IMR-90 (cell line): ENCODE measurements around the gene HSPG2. TPM values are rescaled to one million over a fixed set of nuclear protein-coding genes. Genes with fewer than 3 reads are reported as not detected.

Experiments used
- ATAC-seq: fragments of 200-7000 bp; cut with Tn5 transposase; 2 replicates; pipeline ENCODE4 v1.9.1; 2020; ENCODE audit warnings: low read depth, mild to moderate bottlenecking, moderate library complexity
- BruUV-seq: library from RNA; stranded (reverse); fragments of 400-500 nt; replicated peaks from 2 replicates; lab custom pipeline; 2021; lab: Mats Ljungman, UMichigan
- CTCF ChIA-PET: fragments of 300-600 bp; formaldehyde crosslinking; extraction: SDS; loops from one replicate; lab custom pipeline; 2021; ENCODE audit warnings: antibody characterized with exemption; lab: Yijun Ruan, JAX
- POLR2A ChIA-PET: fragments of 300-600 bp; sonication (Branson Sonifier 250); formaldehyde crosslinking; loops from one replicate; lab custom pipeline; 2022; ENCODE audit warnings: antibody characterized with exemption; ENCODE audit not compliant: unreplicated experiment; lab: Charles Lee
- DNase-seq: peaks from one replicate; pipeline ENCODE4 v3.0.0; 2013
- H2AFZ ChIP-seq: replicated peaks from 2 replicates; pipeline ENCODE3; 2013; ENCODE audit warnings: low read length, mild to moderate bottlenecking; ENCODE audit not compliant: poor library complexity
- H2AK5ac ChIP-seq: 2 replicates; pipeline ENCODE4 v1.6.1; 2013; ENCODE audit warnings: low read depth, low read length, inconsistent platforms
- H2AK9ac ChIP-seq: replicated peaks from 2 replicates; pipeline ENCODE3; 2013; ENCODE audit warnings: mild to moderate bottlenecking, low read depth, low read length, moderate library complexity; ENCODE audit not compliant: poor library complexity
- H2BK120ac ChIP-seq: 2 replicates; pipeline ENCODE4 v1.6.1; 2013; ENCODE audit warnings: low read depth, low read length, inconsistent platforms
- H2BK15ac ChIP-seq: 3 replicates; pipeline ENCODE4 v1.6.1; 2013; ENCODE audit warnings: low read depth, low read length, inconsistent platforms
- H2BK20ac ChIP-seq: 2 replicates; pipeline ENCODE4 v1.6.1; 2013; ENCODE audit warnings: low read depth, mild to moderate bottlenecking, inconsistent platforms, low read length, moderate library complexity
- H2BK5ac ChIP-seq: 2 replicates; pipeline ENCODE4 v1.6.1; 2013; ENCODE audit warnings: mild to moderate bottlenecking, low read depth, low read length, inconsistent platforms; ENCODE audit not compliant: poor library complexity, severe bottlenecking
- H3K14ac ChIP-seq: replicated peaks from 2 replicates; pipeline ENCODE4 v1.6.1; 2013; ENCODE audit warnings: low read depth, low read length, inconsistent platforms
- H3K18ac ChIP-seq: 2 replicates; pipeline ENCODE4 v1.6.1; 2013; ENCODE audit warnings: low read depth, low read length, control low read depth
- H3K23ac ChIP-seq: 2 replicates; pipeline ENCODE4 v1.6.1; 2013; ENCODE audit warnings: low read depth, low read length, inconsistent platforms
- H3K27ac ChIP-seq: 2 replicates; pipeline ENCODE4 v1.5.1; 2013; ENCODE audit warnings: mild to moderate bottlenecking, control low read depth, low read length; ENCODE audit not compliant: insufficient read depth
- H3K27me3 ChIP-seq: 2 replicates; pipeline ENCODE4 v1.6.1; 2013; ENCODE audit warnings: low read length; ENCODE audit not compliant: control insufficient read depth, insufficient read depth
- H3K36me3 ChIP-seq: 2 replicates; pipeline ENCODE4 v1.6.1; 2013; ENCODE audit warnings: low read length, mixed read lengths; ENCODE audit not compliant: control insufficient read depth, insufficient read depth
- H3K4ac ChIP-seq: 2 replicates; pipeline ENCODE4 v1.6.1; 2013; ENCODE audit warnings: low read depth, low read length, inconsistent platforms
- H3K4me1 ChIP-seq: 2 replicates; pipeline ENCODE4 v1.6.1; 2013; ENCODE audit warnings: low read length, mixed read lengths; ENCODE audit not compliant: control insufficient read depth, insufficient read depth
- H3K4me2 ChIP-seq: 2 replicates; pipeline ENCODE4 v1.6.1; 2013; ENCODE audit warnings: low read depth, mild to moderate bottlenecking, control low read depth, low read length, moderate library complexity
- H3K4me3 ChIP-seq: 2 replicates; pipeline ENCODE4 v1.5.1; 2013; ENCODE audit warnings: low read depth, mild to moderate bottlenecking, control low read depth, low read length, moderate library complexity; ENCODE audit not compliant: insufficient read depth
- H3K56ac ChIP-seq: 2 replicates; pipeline ENCODE4 v1.6.1; 2013; ENCODE audit warnings: low read length, inconsistent platforms; ENCODE audit not compliant: insufficient read depth; ENCODE audit errors: extremely low read depth
- H3K79me1 ChIP-seq, 2 experiments: 2 replicates each; pipeline ENCODE4 v1.6.1; 2013; ENCODE audit warnings: low read length in 2 of 2, inconsistent platforms in 1 of 2, low read depth in 1 of 2
- H3K9ac ChIP-seq: 2 replicates; pipeline ENCODE4 v1.6.1; 2013; ENCODE audit warnings: low read depth, low read length, control low read depth
- H3K9me1 ChIP-seq: 2 replicates; pipeline ENCODE4 v1.6.1; 2013; ENCODE audit warnings: low read length, inconsistent platforms; ENCODE audit not compliant: insufficient read depth
- H3K9me3 ChIP-seq: 2 replicates; pipeline ENCODE4 v1.6.1; 2013; ENCODE audit warnings: low read length; ENCODE audit not compliant: control insufficient read depth, insufficient read depth
- H4K20me1 ChIP-seq: 2 replicates; pipeline ENCODE4 v1.6.1; 2013; ENCODE audit warnings: low read length, inconsistent platforms; ENCODE audit not compliant: insufficient read depth
- H4K5ac ChIP-seq: 2 replicates; pipeline ENCODE4 v1.6.1; 2013; ENCODE audit warnings: mild to moderate bottlenecking, low read depth, low read length, control low read depth
- H4K8ac ChIP-seq, 2 experiments: 2 replicates each; pipeline ENCODE4 v1.6.1; 2013; ENCODE audit warnings: low read depth in 2 of 2, low read length in 2 of 2, control low read depth in 1 of 2, inconsistent platforms in 1 of 2
- H4K91ac ChIP-seq: 2 replicates; pipeline ENCODE4 v1.6.1; 2013; ENCODE audit warnings: low read depth, low read length, inconsistent platforms; ENCODE audit not compliant: insufficient read depth
- FOS ChIP-seq: fragments of 150-350 bp; IDR thresholded peaks from 2 replicates; pipeline ENCODE4 v1.6.1; 2016; ENCODE audit warnings: low read depth, low read length
- MAZ ChIP-seq: IDR thresholded peaks from 2 replicates; pipeline ENCODE4 v1.6.1; 2012; ENCODE audit warnings: low read depth, mild to moderate bottlenecking, low read length, improper control_type of control experiment, moderate library complexity, borderline replicate concordance
- NFE2L2 ChIP-seq: fragments of 150-350 bp; IDR thresholded peaks from 2 replicates; pipeline ENCODE4 v1.6.1; 2016; ENCODE audit warnings: low read depth, mild to moderate bottlenecking, low read length
- RCOR1 ChIP-seq: IDR thresholded peaks from 2 replicates; pipeline ENCODE4 v1.6.1; 2012; ENCODE audit warnings: mild to moderate bottlenecking, low read length, improper control_type of control experiment; ENCODE audit not compliant: insufficient replicate concordance
- WGBS, 2 experiments: methylation state at CpG; one replicate each; pipeline versions ENCODE4 v1.1.5 to v1.1.7; 2013; ENCODE audit warnings: missing lambda C conversion rate in 2 of 2; ENCODE audit not compliant: insufficient read length in 1 of 2; ENCODE audit errors: extremely low coverage in 2 of 2; 5-methylcytosine and 5-hydroxymethylcytosine counted together
- dilution Hi-C: fragments of 300-500 bp; cut with HindIII; formaldehyde crosslinking; loops from one replicate; pipeline ENCODE4 v1.14.3; 2018; ENCODE audit warnings: low sequenced_read_pairs; ENCODE audit not compliant: unreplicated experiment
- in situ Hi-C: fragments of 300-500 bp; cut with MboI; formaldehyde crosslinking; loops from 3 replicates; pipeline ENCODE4 v1.14.3; 2019; ENCODE audit warnings: low sequenced_read_pairs, inconsistent platforms, mixed read lengths
- intact Hi-C: fragments of 100-400 bp; cut with micrococcal nuclease; formaldehyde crosslinking; loops from 2 replicates; pipeline ENCODE4 v1.10.0; 2022
- polyA plus RNA-seq, 3 experiments: library from polyadenylated mRNA; depleted of rRNA; stranded (reverse); fragments of >200 nt; gene quantifications; 2 replicates each; pipeline ENCODE4 v1.2.3, GENCODE V29; 2012; ENCODE audit warnings: low replicate concordance in 1 of 3
- total RNA-seq: library from RNA; depleted of rRNA; stranded (reverse); fragments of >200 nt; gene quantifications from 2 replicates; pipeline ENCODE4 v1.2.3, GENCODE V29; 2012
- TF ChIP-seq, protein P1 (sequence below): fragments of 150-350 bp; IDR thresholded peaks from 2 replicates; pipeline ENCODE4 v1.6.1; 2017; ENCODE audit warnings: mild to moderate bottlenecking, antibody characterized with exemption, low read length, low read depth

HSPG2 gene
- total and polyA plus RNA-seq, 2 of the 4 experiments (the other 2 are of a cell fraction) = 15.8 to 94.0 TPM

DNA sequence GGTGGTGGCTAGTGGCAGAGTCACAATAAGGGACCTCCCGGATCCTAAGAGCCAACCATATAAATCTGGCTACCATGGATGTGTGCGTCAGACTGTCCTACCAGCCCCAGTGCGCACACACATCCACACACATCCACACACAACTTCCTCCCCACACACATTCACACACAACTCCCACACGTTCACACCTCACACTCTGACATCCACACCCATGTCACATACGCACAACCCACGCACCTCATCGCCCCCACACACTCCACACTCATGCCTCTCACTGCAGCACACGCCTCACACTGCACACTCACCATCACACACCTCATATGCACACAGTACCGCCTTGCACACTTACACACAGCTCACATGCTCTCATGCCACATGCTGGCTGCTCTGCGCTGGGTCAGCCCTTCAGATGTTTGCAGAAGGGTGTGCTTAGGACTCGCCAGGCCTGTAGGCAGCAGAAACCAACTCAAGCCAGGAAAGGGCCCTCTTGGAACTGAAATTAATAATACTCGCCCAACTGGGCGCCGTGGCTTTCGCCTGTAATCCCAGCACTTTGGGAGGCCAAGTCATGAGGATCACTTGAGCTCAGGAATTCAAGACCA is 122.0 kb downstream of the HSPG2 start:
- Histone ChIP-seq H2AFZ (peak overlapping the region; percentile 85), H3K23ac (no peak overlapping the region), H3K18ac (no peak overlapping the region), H4K20me1 (peaks cover 9% of the 10 kb centered on the region; the same call in 1 of the 2 replicates), H3K4me1 (peaks cover 6% of the 10 kb centered on the region), H3K14ac (no peak overlapping the region), H3K56ac (no peak overlapping the region), H3K27ac (no peak overlapping the region), H2BK20ac (no peak overlapping the region), H3K4ac (no peak overlapping the region), H2AK9ac (peak overlapping the region; percentile 52), H4K5ac (no peak overlapping the region), H4K91ac (no peak overlapping the region), H3K27me3 (peaks cover 11% of the 10 kb centered on the region), H2BK120ac (no peak overlapping the region), H3K79me1 (no peaks in the 10 kb centered on the region; a peak in 1 of 4 replicates), H4K8ac (no peak overlapping the region), H3K36me3 (no peaks in the 10 kb centered on the region), H2BK15ac (no peak overlapping the region), H3K9ac (no peak overlapping the region), H3K9me1 (peaks cover 18% of the 10 kb centered on the region), H3K9me3 (peaks cover 2% of the 10 kb centered on the region; the same call in 1 of the 2 replicates), H2BK5ac (no peak overlapping the region), H3K4me3 (no peak overlapping the region), H2AK5ac (peak overlapping the region; percentile 6), H3K4me2 (no peak overlapping the region)
- in situ Hi-C loops (no loop called here), intact Hi-C loops (loop anchor here (5.0 kb wide), 1 partner anchor 33 kb away; the partner anchor contains the start of gene USP48), dilution Hi-C loops (no loop called here)
- 60% methylated on average over 1 of the region's 15 CpGs; no CpG with 5 or more reads in 1 of the 2 experiments for WGBS, 2 experiments
- POLR2A ChIA-PET = no interaction called here
- TF ChIP-seq, protein P1, sequence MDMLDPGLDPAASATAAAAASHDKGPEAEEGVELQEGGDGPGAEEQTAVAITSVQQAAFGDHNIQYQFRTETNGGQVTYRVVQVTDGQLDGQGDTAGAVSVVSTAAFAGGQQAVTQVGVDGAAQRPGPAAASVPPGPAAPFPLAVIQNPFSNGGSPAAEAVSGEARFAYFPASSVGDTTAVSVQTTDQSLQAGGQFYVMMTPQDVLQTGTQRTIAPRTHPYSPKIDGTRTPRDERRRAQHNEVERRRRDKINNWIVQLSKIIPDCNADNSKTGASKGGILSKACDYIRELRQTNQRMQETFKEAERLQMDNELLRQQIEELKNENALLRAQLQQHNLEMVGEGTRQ = no peak
- TF ChIP-seq FOS = no peak
- TF ChIP-seq RCOR1 = no peak
- TF ChIP-seq MAZ = no peak
- TF ChIP-seq NFE2L2 = no peak
- ATAC-seq (no peak), DNase-seq (no peak)
- no TSS peak for BruUV-seq
- CTCF ChIA-PET = no interaction called here
